Activated naive CD8-positive, alpha-beta T cell (primary cell): Measurements from ENCODE around the gene TOMM20.
"Not testable (repeated sequence)": the region's sequence is repeated elsewhere in the genome, so short reads cannot be mapped to it uniquely, and the experiment has no call there.

ENCODE experiments used
- H3K27ac Mint-ChIP-seq: one replicate; pipeline ENCODE4 v1.8.0; 2021; ENCODE audit warnings: mixed read lengths
- H3K27me3 Mint-ChIP-seq: one replicate; pipeline ENCODE4 v1.8.0; 2021; ENCODE audit warnings: mixed read lengths
- H3K36me3 Mint-ChIP-seq: one replicate; pipeline ENCODE4 v1.8.0; 2021; ENCODE audit warnings: mixed read lengths
- H3K4me1 Mint-ChIP-seq: one replicate; pipeline ENCODE4 v1.8.0; 2021; ENCODE audit warnings: low read depth, mixed read lengths
- H3K4me3 Mint-ChIP-seq: one replicate; pipeline ENCODE4 v1.8.0; 2021; ENCODE audit warnings: mild to moderate bottlenecking, mixed read lengths
- H3K9me3 Mint-ChIP-seq: one replicate; pipeline ENCODE4 v1.8.0; 2021; ENCODE audit warnings: low read depth, mixed read lengths

The TOMM20 gene

DNA sequence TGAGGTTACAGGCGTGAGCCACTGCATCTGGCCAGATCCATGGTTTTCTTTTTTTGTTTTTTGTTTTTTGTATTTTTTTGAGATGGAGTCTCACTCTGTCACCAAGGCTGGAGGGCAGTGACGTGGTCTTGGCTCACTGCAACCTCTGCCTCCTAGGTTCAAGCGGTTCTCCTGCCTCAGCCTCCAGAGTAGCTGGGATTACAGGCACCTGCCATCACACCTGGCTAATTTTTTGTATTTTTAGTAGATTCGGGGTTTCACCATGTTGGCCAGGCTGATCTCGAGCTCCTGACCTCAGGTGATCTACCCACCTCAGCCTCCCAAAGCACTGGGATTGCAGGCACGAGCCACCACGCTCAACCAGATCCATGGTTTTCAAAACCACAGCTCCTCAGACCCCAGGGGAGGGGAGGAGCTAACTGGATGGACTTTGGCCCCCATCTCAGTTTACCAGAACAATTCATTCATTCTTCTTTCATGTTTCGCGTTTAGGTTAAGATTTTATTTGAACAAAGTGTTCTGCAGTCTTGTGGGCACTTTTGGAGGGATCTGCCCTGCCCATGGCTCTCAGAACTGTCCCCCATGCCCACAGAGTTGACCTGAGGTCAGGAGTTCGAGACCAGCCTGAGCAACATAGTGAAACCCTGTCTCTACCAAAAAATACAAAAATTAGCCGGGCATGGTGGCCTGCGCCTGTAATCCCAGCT, 43.1 kb downstream of the TOMM20 start:
- H3K27me3 Mint-ChIP-seq, H3K36me3 Mint-ChIP-seq, H3K9me3 Mint-ChIP-seq, H3K27ac Mint-ChIP-seq, H3K4me3 Mint-ChIP-seq: not testable (repeated sequence)
- peaks cover 13% of the 10 kb centered on the region for H3K4me1 Mint-ChIP-seq

DNA sequence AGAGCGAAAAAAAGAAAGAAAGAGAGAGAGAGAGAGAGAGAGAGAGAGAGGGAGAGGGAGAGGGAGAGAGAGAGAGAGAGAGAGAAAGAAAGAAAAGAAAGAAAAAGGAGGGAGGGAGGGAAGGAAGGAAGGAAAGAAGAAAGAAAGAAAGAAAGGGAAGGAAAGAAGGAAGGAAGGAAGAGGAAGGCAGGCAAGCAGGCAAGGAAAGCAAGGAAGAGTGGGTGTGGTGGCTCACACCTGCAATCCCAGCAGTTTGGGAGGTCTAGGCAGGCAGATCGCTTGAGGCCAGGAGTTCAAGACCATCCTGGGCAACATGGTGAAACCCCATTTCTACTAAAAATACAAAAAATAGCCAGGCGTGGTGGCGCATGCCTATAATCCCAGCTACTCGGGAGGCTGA, 47.8 kb downstream of the TOMM20 start:
- not testable (repeated sequence) for H3K4me3 Mint-ChIP-seq, H3K27ac Mint-ChIP-seq, H3K36me3 Mint-ChIP-seq, H3K27me3 Mint-ChIP-seq, H3K9me3 Mint-ChIP-seq
- H3K4me1 Mint-ChIP-seq: peaks cover 21% of the 10 kb centered on the region

DNA sequence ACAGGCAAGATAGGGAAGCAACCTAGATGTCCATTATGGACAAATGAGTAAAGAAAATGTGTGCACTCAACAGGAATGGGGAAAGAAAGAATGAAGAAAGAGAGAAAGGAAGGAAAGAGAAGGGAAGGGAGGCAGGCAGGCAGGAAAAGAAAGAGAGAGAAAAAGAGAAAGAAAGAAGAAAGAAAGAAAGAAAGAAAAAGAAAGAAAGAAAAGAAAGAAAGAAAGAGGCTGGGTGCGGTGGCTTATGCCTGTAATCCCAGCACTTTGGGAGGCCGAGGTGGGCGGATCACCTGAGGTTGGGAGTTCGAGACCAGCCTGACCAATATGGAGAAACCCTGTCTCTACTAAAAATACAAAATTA, 48.4 kb downstream of the TOMM20 start:
- H3K27me3 Mint-ChIP-seq, H3K9me3 Mint-ChIP-seq, H3K4me3 Mint-ChIP-seq, H3K27ac Mint-ChIP-seq, H3K36me3 Mint-ChIP-seq: not testable (repeated sequence)
- peaks cover 26% of the 10 kb centered on the region for H3K4me1 Mint-ChIP-seq

GRCh38 chr1:235079443-235080296, 49.0 kb downstream of the TOMM20 start:
- Mint-ChIP-seq H3K4me1 (peaks cover 32% of the 10 kb centered on the region), H3K9me3 (no peaks in the 10 kb centered on the region), H3K27me3 (no peaks in the 10 kb centered on the region), H3K27ac (no peak overlapping the region), H3K4me3 (no peak overlapping the region), H3K36me3 (no peaks in the 10 kb centered on the region)

DNA sequence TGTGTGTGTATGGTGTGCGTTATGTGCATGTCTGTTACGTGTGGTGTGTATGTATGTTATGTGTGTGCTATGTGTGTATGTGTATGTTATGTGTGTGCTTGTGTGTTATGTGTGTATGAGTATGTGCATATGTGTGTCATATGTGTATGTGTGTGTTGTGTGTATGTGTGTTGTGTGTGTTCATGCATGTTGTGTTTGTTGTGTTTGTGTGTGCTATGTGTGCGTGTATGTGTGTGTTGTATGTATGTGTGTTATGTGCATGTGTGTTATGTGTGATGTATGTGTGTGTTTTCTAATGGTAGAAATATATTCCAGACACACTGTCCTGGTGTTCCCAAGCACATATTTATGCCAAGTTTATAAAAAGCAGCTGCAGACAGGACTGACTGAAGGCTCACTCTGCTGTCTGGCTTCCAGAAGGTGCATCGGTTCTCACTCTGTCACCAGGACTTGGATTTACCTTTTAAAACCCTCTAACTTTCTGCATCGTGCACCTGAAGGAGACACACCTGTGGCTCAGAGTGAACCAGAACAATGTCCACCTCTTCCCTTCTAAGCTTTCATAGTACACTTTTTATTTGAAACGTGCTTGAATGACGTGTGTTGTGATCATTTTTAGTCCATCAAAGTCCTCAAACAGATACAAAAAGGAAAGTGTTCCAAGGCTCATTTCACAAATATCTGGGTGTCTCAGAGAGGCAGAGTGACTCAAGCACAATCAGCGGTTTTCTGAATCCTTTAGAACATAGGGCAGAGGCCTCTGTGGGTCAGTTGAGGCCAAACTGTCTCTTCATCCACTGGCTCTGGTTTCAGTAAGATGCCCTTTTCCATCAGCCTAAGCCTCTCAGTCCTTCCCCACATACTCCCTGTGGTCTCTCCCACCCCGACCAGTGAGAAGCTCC, 49.9 kb downstream of the TOMM20 start:
- peaks cover 35% of the 10 kb centered on the region for H3K4me1 Mint-ChIP-seq
- H3K36me3 Mint-ChIP-seq: no peaks in the 10 kb centered on the region
- no peak overlapping the region for H3K4me3 Mint-ChIP-seq
- H3K27me3 Mint-ChIP-seq: no peaks in the 10 kb centered on the region
- no peak overlapping the region for H3K27ac Mint-ChIP-seq
- no peaks in the 10 kb centered on the region for H3K9me3 Mint-ChIP-seq

GRCh38 chr1:235077571-235078479, 50.8 kb downstream of the TOMM20 start:
- Mint-ChIP-seq H3K9me3 (no peaks in the 10 kb centered on the region), H3K4me3 (no peak overlapping the region), H3K27ac (peak overlapping the region; percentile 18), H3K36me3 (no peaks in the 10 kb centered on the region), H3K4me1 (peaks cover 27% of the 10 kb centered on the region), H3K27me3 (no peaks in the 10 kb centered on the region)

DNA sequence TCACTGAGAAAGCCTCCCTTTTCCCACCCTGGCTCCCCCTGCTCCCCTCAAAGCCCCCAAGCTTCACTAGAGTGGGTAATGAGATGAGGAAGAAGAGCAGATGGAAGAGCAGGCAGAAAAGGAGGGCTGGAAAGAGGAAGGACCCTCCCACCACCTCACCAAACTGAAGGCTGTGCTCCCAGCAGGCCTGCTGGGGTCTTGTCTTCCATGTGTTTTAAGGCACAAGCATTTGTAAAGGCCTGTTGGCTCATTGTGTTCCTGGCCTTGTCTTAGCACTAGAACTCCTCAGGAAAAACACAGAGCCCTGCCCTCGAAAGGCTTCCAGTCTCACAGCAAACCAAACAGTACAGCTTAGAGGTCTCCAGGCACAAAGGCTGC, 51.5 kb downstream of the TOMM20 start:
- H3K9me3 Mint-ChIP-seq: no peaks in the 10 kb centered on the region
- H3K4me1 Mint-ChIP-seq: peaks cover 27% of the 10 kb centered on the region
- no peak overlapping the region for H3K4me3 Mint-ChIP-seq
- no peaks in the 10 kb centered on the region for H3K36me3 Mint-ChIP-seq
- H3K27me3 Mint-ChIP-seq: no peaks in the 10 kb centered on the region
- no peak overlapping the region for H3K27ac Mint-ChIP-seq

DNA sequence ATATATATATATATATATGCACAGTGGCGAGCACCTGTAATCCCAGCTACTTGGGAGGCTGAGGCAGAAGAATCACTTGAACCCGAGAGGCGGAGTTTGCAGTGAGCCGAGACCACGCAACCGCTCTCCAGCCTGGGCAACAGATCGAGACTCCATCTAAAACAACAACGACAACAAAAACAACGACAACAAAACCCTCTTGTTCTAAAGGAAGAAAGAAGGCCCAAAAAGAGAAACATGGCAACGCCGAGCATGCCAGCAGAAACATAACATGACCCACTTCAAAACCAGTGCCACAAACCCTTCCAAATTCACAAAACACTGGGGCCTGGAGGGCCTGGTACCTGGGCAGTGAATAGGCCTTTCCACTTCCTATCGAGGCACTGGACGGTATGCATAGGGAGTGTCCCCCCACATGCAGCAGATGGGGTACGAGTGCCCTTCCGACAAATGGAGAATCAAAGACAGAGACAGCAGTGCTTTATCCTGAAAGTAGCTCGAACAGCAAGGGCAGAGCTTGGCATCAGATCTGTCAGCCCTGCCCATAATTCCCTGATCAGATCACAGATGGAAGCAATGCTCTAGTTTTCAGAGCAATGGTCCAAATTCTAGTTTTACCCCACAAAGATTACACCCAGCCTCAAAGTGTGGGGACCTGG, 52.0 kb downstream of the TOMM20 start:
- Mint-ChIP-seq H3K36me3 (no peaks in the 10 kb centered on the region), H3K4me1 (peaks cover 27% of the 10 kb centered on the region), H3K4me3 (no peak overlapping the region), H3K27ac (peak overlapping the region; percentile 35), H3K9me3 (no peaks in the 10 kb centered on the region), H3K27me3 (no peaks in the 10 kb centered on the region)

DNA sequence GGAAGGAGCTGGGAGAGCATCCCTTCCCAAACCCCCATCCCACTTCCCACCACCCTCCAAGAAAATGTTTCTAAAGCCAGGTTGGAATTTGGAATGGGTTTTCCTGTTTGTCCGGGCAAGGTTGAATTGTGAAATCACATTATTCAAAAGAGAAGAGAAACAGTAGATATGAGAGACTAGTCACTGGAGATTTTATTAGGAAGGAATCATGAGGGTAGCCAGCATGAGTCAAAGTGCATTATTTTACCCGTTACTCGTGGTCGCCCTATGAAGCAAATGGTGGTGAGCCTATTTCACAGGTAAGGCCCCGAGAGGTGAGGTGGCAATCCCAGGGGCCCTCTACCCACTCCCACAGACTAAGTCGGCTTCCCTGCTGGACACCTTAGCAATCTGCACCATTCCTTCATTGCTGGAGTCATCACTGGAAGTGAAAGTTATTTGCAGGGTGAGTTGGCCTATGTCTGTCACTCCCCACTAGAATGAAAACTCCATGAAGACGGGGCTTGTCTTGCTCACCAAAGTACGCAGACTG, 52.8 kb downstream of the TOMM20 start:
- H3K27ac Mint-ChIP-seq: peak overlapping the region; percentile 95
- no peaks in the 10 kb centered on the region for H3K27me3 Mint-ChIP-seq
- H3K9me3 Mint-ChIP-seq: no peaks in the 10 kb centered on the region

GRCh38 chr1:235075048-235075776, 53.4 kb downstream of the TOMM20 start:
- Mint-ChIP-seq H3K4me1 (peaks cover 25% of the 10 kb centered on the region), H3K9me3 (no peaks in the 10 kb centered on the region), H3K27me3 (no peaks in the 10 kb centered on the region), H3K4me3 (peak overlapping the region; percentile 60), H3K36me3 (no peaks in the 10 kb centered on the region), H3K27ac (peak overlapping the region; percentile 95)

More for the DNA sequence above, 52.8 kb downstream of the TOMM20 start:
- Mint-ChIP-seq H3K36me3 (no peaks in the 10 kb centered on the region), H3K4me1 (peaks cover 25% of the 10 kb centered on the region), H3K4me3 (peak overlapping the region; percentile 60)

DNA sequence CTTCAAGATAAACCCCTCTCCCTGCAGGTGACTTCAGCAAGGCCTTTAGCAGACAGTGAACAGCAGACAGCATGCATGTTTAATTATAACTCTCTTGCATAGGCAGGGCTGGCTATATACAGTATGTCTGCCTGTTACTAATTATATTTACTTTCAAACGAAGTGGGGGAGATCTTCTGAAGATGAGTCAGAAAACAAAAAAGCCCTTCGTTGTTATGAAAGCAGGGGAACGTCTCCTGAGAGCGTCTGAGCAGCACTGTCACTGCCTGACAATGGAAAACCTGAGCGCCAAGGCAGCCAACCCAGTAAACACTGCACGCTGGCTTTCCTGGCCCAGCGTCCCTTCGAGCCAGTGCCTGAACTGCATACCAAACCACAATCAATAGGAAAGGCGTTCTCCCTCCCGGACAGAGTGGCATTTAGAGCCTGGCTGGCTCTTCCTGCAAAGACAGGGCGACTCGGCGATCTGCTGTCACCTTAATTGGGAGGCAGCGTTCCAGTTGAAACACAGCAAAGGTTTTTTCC, 54.1 kb downstream of the TOMM20 start:
- H3K36me3 Mint-ChIP-seq: no peaks in the 10 kb centered on the region
- H3K27ac Mint-ChIP-seq: peak overlapping the region; percentile 95
- H3K4me1 Mint-ChIP-seq: peaks cover 25% of the 10 kb centered on the region
- H3K27me3 Mint-ChIP-seq: no peaks in the 10 kb centered on the region
- H3K4me3 Mint-ChIP-seq: peak overlapping the region; percentile 60
- no peaks in the 10 kb centered on the region for H3K9me3 Mint-ChIP-seq

DNA sequence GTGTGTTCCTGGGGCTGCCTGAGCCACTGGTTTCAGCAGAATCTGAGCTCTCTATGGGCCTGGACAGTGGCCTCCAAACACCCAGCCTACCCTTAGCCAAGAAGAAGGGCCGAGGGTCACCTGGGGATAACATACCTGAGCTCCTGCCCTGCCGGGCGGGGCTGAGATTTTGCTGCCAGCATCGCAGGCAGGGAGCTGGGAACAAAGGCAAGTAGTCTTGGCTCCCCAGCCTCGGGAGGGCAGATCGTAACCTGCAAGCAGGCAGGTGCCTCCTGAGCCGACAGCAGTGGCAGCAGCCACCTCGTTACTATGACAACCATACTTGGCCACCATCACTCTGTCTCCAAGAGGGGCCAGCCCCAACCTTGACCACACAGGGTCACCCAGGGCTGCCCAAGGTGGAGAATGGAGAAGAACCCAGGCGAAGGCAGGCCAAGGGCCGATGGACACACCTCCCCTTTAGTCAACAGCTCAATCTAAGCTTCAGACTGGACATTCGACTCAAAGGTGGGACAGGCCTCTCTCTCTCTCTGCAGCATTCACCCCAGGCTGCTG, 54.6 kb downstream of the TOMM20 start:
- peak overlapping the region; percentile 95 for H3K27ac Mint-ChIP-seq
- no peaks in the 10 kb centered on the region for H3K9me3 Mint-ChIP-seq
- H3K27me3 Mint-ChIP-seq: no peaks in the 10 kb centered on the region
- peaks cover 25% of the 10 kb centered on the region for H3K4me1 Mint-ChIP-seq
- no peaks in the 10 kb centered on the region for H3K36me3 Mint-ChIP-seq
- H3K4me3 Mint-ChIP-seq: no peak overlapping the region
